BJ (cell line): ENCODE data around the gene BIN2. TPM values are rescaled to one million over a fixed set of nuclear protein-coding genes. Genes with fewer than 3 reads are reported as not detected.

ENCODE experiments used
- CTCF ChIA-PET: fragments of 350-600 bp; formaldehyde crosslinking; extraction: SDS; loops from one replicate; lab custom pipeline; 2021; ENCODE audit warnings: antibody characterized with exemption, inconsistent platforms; lab: Yijun Ruan, JAX
- POLR2A ChIA-PET: fragments of 300-600 bp; sonication (Branson Sonifier 250); formaldehyde crosslinking; extraction: SDS; loops from one replicate; lab custom pipeline; 2021; ENCODE audit warnings: antibody characterized with exemption; lab: Charles Lee
- DNase-seq: peaks from one replicate; pipeline ENCODE4 v3.0.0-alpha.2; 2011; ENCODE audit warnings: low read depth
- H3K27me3 ChIP-seq: 2 replicates; pipeline ENCODE4 v1.6.0; 2011; ENCODE audit warnings: low read length; ENCODE audit not compliant: control insufficient read depth, insufficient read depth
- H3K36me3 ChIP-seq: 2 replicates; pipeline ENCODE4 v1.5.1; 2011; ENCODE audit warnings: low read length; ENCODE audit not compliant: control insufficient read depth, insufficient read depth
- H3K4me3 ChIP-seq: 2 replicates; pipeline ENCODE4 v1.5.1; 2011; ENCODE audit warnings: low read depth, mild to moderate bottlenecking, control low read depth, low read length
- CTCF ChIP-seq: IDR thresholded peaks from 2 replicates; pipeline ENCODE4 v1.5.1; 2011; ENCODE audit warnings: low read depth, mild to moderate bottlenecking, control low read depth, inconsistent platforms, low read length, moderate library complexity; ENCODE audit not compliant: insufficient read depth
- polyA minus RNA-seq: library from RNA; depleted of rRNA, polyadenylated mRNA; stranded (reverse); fragments of >200 nt; gene quantifications from 2 replicates; pipeline ENCODE4 v1.2.3, GENCODE V29; 2011; rRNA and poly(A)+ RNA removed
- polyA plus RNA-seq: library from polyadenylated mRNA; depleted of rRNA; stranded (reverse); fragments of >200 nt; gene quantifications from 2 replicates; pipeline ENCODE4 v1.2.3, GENCODE V29; 2011; rRNA removed

The BIN2 gene
- not detected in 2 replicates for polyA plus RNA-seq
- not detected in 2 replicates for polyA minus RNA-seq

- DNase-seq: no peak
- POLR2A ChIA-PET: no interaction called here
- no peak for TF ChIP-seq CTCF
- no peaks in the 10 kb centered on the region for H3K36me3 ChIP-seq
- no peak within 1 kb of the TSS for H3K4me3 ChIP-seq
- no peaks in the 10 kb centered on the region for H3K27me3 ChIP-seq
- CTCF ChIA-PET: interaction anchor here (1.3 kb wide), 1 partner anchor 17 kb away, joined by 3 read pairs; no protein-coding TSS in a partner anchor
Observed at GRCh38 chr12:51323966-51324895, at the start of gene BIN2. Gene BIN2, minus strand, starts transcription at chr12:51324174. Its CDS starts 72 bp downstream, at chr12:51324102.

GRCh38 chr12:51373187-51373586 lies 49.2 kb upstream of the BIN2 start:
- CTCF ChIA-PET: interaction anchor here (1.2 to 1.3 kb wide), 2 partner anchors 10 to 21 kb away, joined by 3 read pairs; no protein-coding TSS in a partner anchor
- POLR2A ChIA-PET: no interaction called here
- TF ChIP-seq CTCF: no peak
- Histone ChIP-seq H3K36me3 (peaks cover 5% of the 10 kb centered on the region), H3K4me3 (no peak overlapping the region), H3K27me3 (no peaks in the 10 kb centered on the region)
- no peak for DNase-seq

GRCh38 chr12:51372021-51372420 lies 48.0 kb upstream of the BIN2 start:
- no peak for DNase-seq
- peaks cover 4% of the 10 kb centered on the region for H3K36me3 ChIP-seq
- CTCF ChIA-PET: interaction anchor here (1.0 to 1.3 kb wide), 3 partner anchors 10 to 20 kb away, joined by 3 read pairs; no protein-coding TSS in a partner anchor
- no peak overlapping the region for H3K4me3 ChIP-seq
- no peaks in the 10 kb centered on the region for H3K27me3 ChIP-seq
- POLR2A ChIA-PET: interaction anchor here (0.8 kb wide), 1 partner anchor 22 kb away, joined by 4 read pairs; no protein-coding TSS in a partner anchor
- no peak for TF ChIP-seq CTCF

- POLR2A ChIA-PET: interaction anchor here (0.8 kb wide), 1 partner anchor 22 kb away, joined by 4 read pairs; no protein-coding TSS in a partner anchor
Observed at GRCh38 chr12:51371295-51371953, 47.5 kb upstream of the BIN2 start.

More at GRCh38 chr12:51371295-51371953, 47.5 kb upstream of the BIN2 start:
- no peaks in the 10 kb centered on the region for H3K27me3 ChIP-seq
- CTCF ChIA-PET: interaction anchor here (1.0 to 1.3 kb wide), 3 partner anchors 10 to 19 kb away, joined by 3 read pairs; no protein-coding TSS in a partner anchor
- no peaks in the 10 kb centered on the region; the same call in 1 of the 2 replicates for H3K36me3 ChIP-seq
- TF ChIP-seq CTCF: no peak
- no peak overlapping the region for H3K4me3 ChIP-seq
- DNase-seq: peak; percentile 90
